Liver (tissue), 3 donors: Measurements from ENCODE around the gene WNK2.

ENCODE experiments used
- CTCF ChIP-seq: fragments of 150-350 bp; IDR thresholded peaks from 2 replicates; pipeline ENCODE4 v1.5.1; 2017; ENCODE audit warnings: improper control_type of control experiment, low read depth, low read length; ENCODE audit not compliant: missing input control
- EGR1 ChIP-seq, 2 donors: IDR thresholded peaks; 2 replicates each; pipeline ENCODE4 v1.6.1; 2016 to 2018; ENCODE audit warnings: antibody characterized with exemption in 2 of 2, low read depth in 2 of 2
- FOXA1 ChIP-seq: IDR thresholded peaks from 2 replicates; pipeline ENCODE4 v1.6.1; 2016; ENCODE audit warnings: antibody characterized with exemption
- GABPA ChIP-seq, 2 donors: IDR thresholded peaks in 1 of 2; conservative IDR thresholded peaks in 1 of 2; 2 replicates each; pipeline ENCODE4 v1.6.1; 2016; ENCODE audit warnings: antibody characterized with exemption in 2 of 2, mild to moderate bottlenecking in 1 of 2, moderate library complexity in 1 of 2
- HNF4A ChIP-seq, 2 donors: conservative IDR thresholded peaks; 2 replicates each; pipeline ENCODE4 v1.6.1; 2016; ENCODE audit warnings: antibody characterized with exemption in 2 of 2, mild to moderate bottlenecking in 2 of 2
- JUND ChIP-seq, 2 donors: IDR thresholded peaks; 2 replicates each; pipeline ENCODE4 v1.6.1; 2016; ENCODE audit warnings: antibody characterized with exemption in 2 of 2
- RAD21 ChIP-seq, 2 donors: IDR thresholded peaks; 2 replicates each; pipeline ENCODE4 v1.6.1; 2016; ENCODE audit warnings: antibody characterized with exemption in 2 of 2, mild to moderate bottlenecking in 2 of 2
- RXRA ChIP-seq, 2 donors: IDR thresholded peaks; 2 replicates each; pipeline ENCODE4 v1.6.1; 2017 to 2018; ENCODE audit warnings: antibody characterized with exemption in 2 of 2, mild to moderate bottlenecking in 1 of 2
- TAF1 ChIP-seq: conservative IDR thresholded peaks from 2 replicates; pipeline ENCODE4 v1.6.1; 2016; ENCODE audit warnings: antibody characterized with exemption, mild to moderate bottlenecking
- YY1 ChIP-seq: IDR thresholded peaks from 2 replicates; pipeline ENCODE4 v1.6.1; 2016; ENCODE audit warnings: antibody characterized with exemption, mild to moderate bottlenecking
- TF ChIP-seq, protein P1 (sequence below): IDR thresholded peaks from 2 replicates; pipeline ENCODE4 v1.6.1; 2016; ENCODE audit warnings: antibody characterized with exemption, mild to moderate bottlenecking
- TF ChIP-seq, protein P2 (sequence below): IDR thresholded peaks from 2 replicates; pipeline ENCODE4 v1.6.1; 2016; ENCODE audit warnings: antibody characterized with exemption
- TF ChIP-seq, protein P3 (sequence below): IDR thresholded peaks from 2 replicates; pipeline ENCODE4 v1.6.1; 2016; ENCODE audit warnings: antibody characterized with exemption
- TF ChIP-seq, protein P4 (sequence below): IDR thresholded peaks from 2 replicates; pipeline ENCODE4 v1.6.1; 2016; ENCODE audit warnings: antibody characterized with exemption
- donor health status: healthy.
- donor health status: healthy.

GRCh38 chr9:93194641-93195040 is 10.7 kb downstream of the WNK2 start:
- TF ChIP-seq CTCF (no peak), FOXA1 (no peak), EGR1 (IDR thresholded peaks at IDR 0.05; ENCODE audit: low read depth in 2 of 2) (no peak), JUND (IDR thresholded peaks at IDR 0.05) (no peak), RAD21 (IDR thresholded peaks at IDR 0.05) (no peak), HNF4A (conservative IDR thresholded peaks at IDR 0.05) (no peak), TAF1 (no peak), YY1 (no peak), GABPA (IDR thresholded peaks at IDR 0.05 in 1 of 2, conservative IDR thresholded peaks at IDR 0.05 in 1 of 2) (no peak), RXRA (IDR thresholded peaks at IDR 0.05) (no peak)
- TF ChIP-seq, protein P1, sequence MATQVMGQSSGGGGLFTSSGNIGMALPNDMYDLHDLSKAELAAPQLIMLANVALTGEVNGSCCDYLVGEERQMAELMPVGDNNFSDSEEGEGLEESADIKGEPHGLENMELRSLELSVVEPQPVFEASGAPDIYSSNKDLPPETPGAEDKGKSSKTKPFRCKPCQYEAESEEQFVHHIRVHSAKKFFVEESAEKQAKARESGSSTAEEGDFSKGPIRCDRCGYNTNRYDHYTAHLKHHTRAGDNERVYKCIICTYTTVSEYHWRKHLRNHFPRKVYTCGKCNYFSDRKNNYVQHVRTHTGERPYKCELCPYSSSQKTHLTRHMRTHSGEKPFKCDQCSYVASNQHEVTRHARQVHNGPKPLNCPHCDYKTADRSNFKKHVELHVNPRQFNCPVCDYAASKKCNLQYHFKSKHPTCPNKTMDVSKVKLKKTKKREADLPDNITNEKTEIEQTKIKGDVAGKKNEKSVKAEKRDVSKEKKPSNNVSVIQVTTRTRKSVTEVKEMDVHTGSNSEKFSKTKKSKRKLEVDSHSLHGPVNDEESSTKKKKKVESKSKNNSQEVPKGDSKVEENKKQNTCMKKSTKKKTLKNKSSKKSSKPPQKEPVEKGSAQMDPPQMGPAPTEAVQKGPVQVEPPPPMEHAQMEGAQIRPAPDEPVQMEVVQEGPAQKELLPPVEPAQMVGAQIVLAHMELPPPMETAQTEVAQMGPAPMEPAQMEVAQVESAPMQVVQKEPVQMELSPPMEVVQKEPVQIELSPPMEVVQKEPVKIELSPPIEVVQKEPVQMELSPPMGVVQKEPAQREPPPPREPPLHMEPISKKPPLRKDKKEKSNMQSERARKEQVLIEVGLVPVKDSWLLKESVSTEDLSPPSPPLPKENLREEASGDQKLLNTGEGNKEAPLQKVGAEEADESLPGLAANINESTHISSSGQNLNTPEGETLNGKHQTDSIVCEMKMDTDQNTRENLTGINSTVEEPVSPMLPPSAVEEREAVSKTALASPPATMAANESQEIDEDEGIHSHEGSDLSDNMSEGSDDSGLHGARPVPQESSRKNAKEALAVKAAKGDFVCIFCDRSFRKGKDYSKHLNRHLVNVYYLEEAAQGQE = no peak
- TF ChIP-seq, protein P2, sequence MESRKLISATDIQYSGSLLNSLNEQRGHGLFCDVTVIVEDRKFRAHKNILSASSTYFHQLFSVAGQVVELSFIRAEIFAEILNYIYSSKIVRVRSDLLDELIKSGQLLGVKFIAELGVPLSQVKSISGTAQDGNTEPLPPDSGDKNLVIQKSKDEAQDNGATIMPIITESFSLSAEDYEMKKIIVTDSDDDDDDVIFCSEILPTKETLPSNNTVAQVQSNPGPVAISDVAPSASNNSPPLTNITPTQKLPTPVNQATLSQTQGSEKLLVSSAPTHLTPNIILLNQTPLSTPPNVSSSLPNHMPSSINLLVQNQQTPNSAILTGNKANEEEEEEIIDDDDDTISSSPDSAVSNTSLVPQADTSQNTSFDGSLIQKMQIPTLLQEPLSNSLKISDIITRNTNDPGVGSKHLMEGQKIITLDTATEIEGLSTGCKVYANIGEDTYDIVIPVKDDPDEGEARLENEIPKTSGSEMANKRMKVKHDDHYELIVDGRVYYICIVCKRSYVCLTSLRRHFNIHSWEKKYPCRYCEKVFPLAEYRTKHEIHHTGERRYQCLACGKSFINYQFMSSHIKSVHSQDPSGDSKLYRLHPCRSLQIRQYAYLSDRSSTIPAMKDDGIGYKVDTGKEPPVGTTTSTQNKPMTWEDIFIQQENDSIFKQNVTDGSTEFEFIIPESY = no peak
- TF ChIP-seq, protein P3, sequence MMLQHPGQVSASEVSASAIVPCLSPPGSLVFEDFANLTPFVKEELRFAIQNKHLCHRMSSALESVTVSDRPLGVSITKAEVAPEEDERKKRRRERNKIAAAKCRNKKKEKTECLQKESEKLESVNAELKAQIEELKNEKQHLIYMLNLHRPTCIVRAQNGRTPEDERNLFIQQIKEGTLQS = no peak
- TF ChIP-seq, protein P4, sequence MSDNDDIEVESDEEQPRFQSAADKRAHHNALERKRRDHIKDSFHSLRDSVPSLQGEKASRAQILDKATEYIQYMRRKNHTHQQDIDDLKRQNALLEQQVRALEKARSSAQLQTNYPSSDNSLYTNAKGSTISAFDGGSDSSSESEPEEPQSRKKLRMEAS = no peak
